IMR-90 (cell line): ENCODE measurements around the gene MPRIP. TPM values are rescaled to one million over a fixed set of nuclear protein-coding genes. Genes with fewer than 3 reads are reported as not detected.
A peak's percentile ranks its signal among the peaks of the same experiment; 100 is the strongest.

Experiments
- ATAC-seq: fragments of 200-7000 bp; cut with Tn5 transposase; 2 replicates; pipeline ENCODE4 v1.9.1; 2020; ENCODE audit warnings: low read depth, mild to moderate bottlenecking, moderate library complexity
- BruUV-seq: library from RNA; stranded (reverse); fragments of 400-500 nt; replicated peaks from 2 replicates; lab custom pipeline; 2021; lab: Mats Ljungman, UMichigan
- CTCF ChIA-PET: fragments of 300-600 bp; formaldehyde crosslinking; extraction: SDS; loops from one replicate; lab custom pipeline; 2021; ENCODE audit warnings: antibody characterized with exemption; lab: Yijun Ruan, JAX
- POLR2A ChIA-PET: fragments of 300-600 bp; sonication (Branson Sonifier 250); formaldehyde crosslinking; loops from one replicate; lab custom pipeline; 2022; ENCODE audit warnings: antibody characterized with exemption; ENCODE audit not compliant: unreplicated experiment; lab: Charles Lee
- DNase-seq: peaks from one replicate; pipeline ENCODE4 v3.0.0; 2013
- H2AFZ ChIP-seq: replicated peaks from 2 replicates; pipeline ENCODE3; 2013; ENCODE audit warnings: low read length, mild to moderate bottlenecking; ENCODE audit not compliant: poor library complexity
- H2AK5ac ChIP-seq: 2 replicates; pipeline ENCODE4 v1.6.1; 2013; ENCODE audit warnings: low read depth, low read length, inconsistent platforms
- H2AK9ac ChIP-seq: replicated peaks from 2 replicates; pipeline ENCODE3; 2013; ENCODE audit warnings: mild to moderate bottlenecking, low read depth, low read length, moderate library complexity; ENCODE audit not compliant: poor library complexity
- H2BK120ac ChIP-seq: 2 replicates; pipeline ENCODE4 v1.6.1; 2013; ENCODE audit warnings: low read depth, low read length, inconsistent platforms
- H2BK15ac ChIP-seq: 3 replicates; pipeline ENCODE4 v1.6.1; 2013; ENCODE audit warnings: low read depth, low read length, inconsistent platforms
- H2BK20ac ChIP-seq: 2 replicates; pipeline ENCODE4 v1.6.1; 2013; ENCODE audit warnings: low read depth, mild to moderate bottlenecking, inconsistent platforms, low read length, moderate library complexity
- H2BK5ac ChIP-seq: 2 replicates; pipeline ENCODE4 v1.6.1; 2013; ENCODE audit warnings: mild to moderate bottlenecking, low read depth, low read length, inconsistent platforms; ENCODE audit not compliant: poor library complexity, severe bottlenecking
- H3K14ac ChIP-seq: replicated peaks from 2 replicates; pipeline ENCODE4 v1.6.1; 2013; ENCODE audit warnings: low read depth, low read length, inconsistent platforms
- H3K18ac ChIP-seq: 2 replicates; pipeline ENCODE4 v1.6.1; 2013; ENCODE audit warnings: low read depth, low read length, control low read depth
- H3K23ac ChIP-seq: 2 replicates; pipeline ENCODE4 v1.6.1; 2013; ENCODE audit warnings: low read depth, low read length, inconsistent platforms
- H3K27ac ChIP-seq: 2 replicates; pipeline ENCODE4 v1.5.1; 2013; ENCODE audit warnings: mild to moderate bottlenecking, control low read depth, low read length; ENCODE audit not compliant: insufficient read depth
- H3K27me3 ChIP-seq: 2 replicates; pipeline ENCODE4 v1.6.1; 2013; ENCODE audit warnings: low read length; ENCODE audit not compliant: control insufficient read depth, insufficient read depth
- H3K36me3 ChIP-seq: 2 replicates; pipeline ENCODE4 v1.6.1; 2013; ENCODE audit warnings: low read length, mixed read lengths; ENCODE audit not compliant: control insufficient read depth, insufficient read depth
- H3K4ac ChIP-seq: 2 replicates; pipeline ENCODE4 v1.6.1; 2013; ENCODE audit warnings: low read depth, low read length, inconsistent platforms
- H3K4me1 ChIP-seq: 2 replicates; pipeline ENCODE4 v1.6.1; 2013; ENCODE audit warnings: low read length, mixed read lengths; ENCODE audit not compliant: control insufficient read depth, insufficient read depth
- H3K4me2 ChIP-seq: 2 replicates; pipeline ENCODE4 v1.6.1; 2013; ENCODE audit warnings: low read depth, mild to moderate bottlenecking, control low read depth, low read length, moderate library complexity
- H3K4me3 ChIP-seq: 2 replicates; pipeline ENCODE4 v1.5.1; 2013; ENCODE audit warnings: low read depth, mild to moderate bottlenecking, control low read depth, low read length, moderate library complexity; ENCODE audit not compliant: insufficient read depth
- H3K56ac ChIP-seq: 2 replicates; pipeline ENCODE4 v1.6.1; 2013; ENCODE audit warnings: low read length, inconsistent platforms; ENCODE audit not compliant: insufficient read depth; ENCODE audit errors: extremely low read depth
- H3K79me1 ChIP-seq, 2 experiments: 2 replicates each; pipeline ENCODE4 v1.6.1; 2013; ENCODE audit warnings: low read length in 2 of 2, inconsistent platforms in 1 of 2, low read depth in 1 of 2
- H3K9ac ChIP-seq: 2 replicates; pipeline ENCODE4 v1.6.1; 2013; ENCODE audit warnings: low read depth, low read length, control low read depth
- H3K9me1 ChIP-seq: 2 replicates; pipeline ENCODE4 v1.6.1; 2013; ENCODE audit warnings: low read length, inconsistent platforms; ENCODE audit not compliant: insufficient read depth
- H3K9me3 ChIP-seq: 2 replicates; pipeline ENCODE4 v1.6.1; 2013; ENCODE audit warnings: low read length; ENCODE audit not compliant: control insufficient read depth, insufficient read depth
- H4K20me1 ChIP-seq: 2 replicates; pipeline ENCODE4 v1.6.1; 2013; ENCODE audit warnings: low read length, inconsistent platforms; ENCODE audit not compliant: insufficient read depth
- H4K5ac ChIP-seq: 2 replicates; pipeline ENCODE4 v1.6.1; 2013; ENCODE audit warnings: mild to moderate bottlenecking, low read depth, low read length, control low read depth
- H4K8ac ChIP-seq, 2 experiments: 2 replicates each; pipeline ENCODE4 v1.6.1; 2013; ENCODE audit warnings: low read depth in 2 of 2, low read length in 2 of 2, control low read depth in 1 of 2, inconsistent platforms in 1 of 2
- H4K91ac ChIP-seq: 2 replicates; pipeline ENCODE4 v1.6.1; 2013; ENCODE audit warnings: low read depth, low read length, inconsistent platforms; ENCODE audit not compliant: insufficient read depth
- BHLHE40 ChIP-seq: fragments of 150-350 bp; IDR thresholded peaks from 2 replicates; pipeline ENCODE4 v1.6.1; 2016; ENCODE audit warnings: mild to moderate bottlenecking, low read depth, low read length
- CEBPB ChIP-seq: IDR thresholded peaks from 2 replicates; pipeline ENCODE4 v1.6.1; 2012; ENCODE audit warnings: low read depth, low read length, improper control_type of control experiment
- CHD1 ChIP-seq: IDR thresholded peaks from 2 replicates; pipeline ENCODE4 v1.6.1; 2012; ENCODE audit warnings: low read depth, low read length, improper control_type of control experiment
- FOS ChIP-seq: fragments of 150-350 bp; IDR thresholded peaks from 2 replicates; pipeline ENCODE4 v1.6.1; 2016; ENCODE audit warnings: low read depth, low read length
- MAFK ChIP-seq: IDR thresholded peaks from 2 replicates; pipeline ENCODE4 v1.6.1; 2012; ENCODE audit warnings: low read depth, low read length, improper control_type of control experiment
- MAZ ChIP-seq: IDR thresholded peaks from 2 replicates; pipeline ENCODE4 v1.6.1; 2012; ENCODE audit warnings: low read depth, mild to moderate bottlenecking, low read length, improper control_type of control experiment, moderate library complexity, borderline replicate concordance
- MXI1 ChIP-seq: IDR thresholded peaks from 2 replicates; pipeline ENCODE4 v1.6.1; 2012; ENCODE audit warnings: low read depth, mild to moderate bottlenecking, low read length, moderate library complexity, borderline replicate concordance
- NFE2L2 ChIP-seq: fragments of 150-350 bp; IDR thresholded peaks from 2 replicates; pipeline ENCODE4 v1.6.1; 2016; ENCODE audit warnings: low read depth, mild to moderate bottlenecking, low read length
- POLR2A ChIP-seq: IDR thresholded peaks from 2 replicates; pipeline ENCODE4 v1.6.1; 2012; ENCODE audit warnings: mild to moderate bottlenecking, low read depth, low read length
- RAD21 ChIP-seq: IDR thresholded peaks from 2 replicates; pipeline ENCODE4 v1.6.1; 2012; ENCODE audit warnings: low read length, improper control_type of control experiment
- RCOR1 ChIP-seq: IDR thresholded peaks from 2 replicates; pipeline ENCODE4 v1.6.1; 2012; ENCODE audit warnings: mild to moderate bottlenecking, low read length, improper control_type of control experiment; ENCODE audit not compliant: insufficient replicate concordance
- RFX5 ChIP-seq: IDR thresholded peaks from 2 replicates; pipeline ENCODE4 v1.8.0; 2012; ENCODE audit warnings: low read depth, mild to moderate bottlenecking, low read length, moderate library complexity
- SMC3 ChIP-seq: fragments of 150-350 bp; IDR thresholded peaks from 2 replicates; pipeline ENCODE4 v1.6.1; 2016; ENCODE audit warnings: low read depth, mild to moderate bottlenecking, antibody characterized with exemption, low read length, moderate library complexity
- WGBS, 2 experiments: methylation state at CpG; one replicate each; pipeline versions ENCODE4 v1.1.5 to v1.1.7; 2013; ENCODE audit warnings: missing lambda C conversion rate in 2 of 2; ENCODE audit not compliant: insufficient read length in 1 of 2; ENCODE audit errors: extremely low coverage in 2 of 2; 5-methylcytosine and 5-hydroxymethylcytosine counted together
- dilution Hi-C: fragments of 300-500 bp; cut with HindIII; formaldehyde crosslinking; loops from one replicate; pipeline ENCODE4 v1.14.3; 2018; ENCODE audit warnings: low sequenced_read_pairs; ENCODE audit not compliant: unreplicated experiment
- in situ Hi-C: fragments of 300-500 bp; cut with MboI; formaldehyde crosslinking; loops from 3 replicates; pipeline ENCODE4 v1.14.3; 2019; ENCODE audit warnings: low sequenced_read_pairs, inconsistent platforms, mixed read lengths
- intact Hi-C: fragments of 100-400 bp; cut with micrococcal nuclease; formaldehyde crosslinking; loops from 2 replicates; pipeline ENCODE4 v1.10.0; 2022
- polyA plus RNA-seq, 3 experiments: library from polyadenylated mRNA; depleted of rRNA; stranded (reverse); fragments of >200 nt; gene quantifications; 2 replicates each; pipeline ENCODE4 v1.2.3, GENCODE V29; 2012; ENCODE audit warnings: low replicate concordance in 1 of 3
- total RNA-seq: library from RNA; depleted of rRNA; stranded (reverse); fragments of >200 nt; gene quantifications from 2 replicates; pipeline ENCODE4 v1.2.3, GENCODE V29; 2012
- TF ChIP-seq, protein P1 (sequence below): fragments of 150-350 bp; IDR thresholded peaks from 2 replicates; pipeline ENCODE4 v1.6.1; 2017; ENCODE audit warnings: mild to moderate bottlenecking, antibody characterized with exemption, low read length, low read depth

The MPRIP gene
- total and polyA plus RNA-seq, 2 of the 4 experiments (the other 2 are of a cell fraction) = 111 to 149 TPM

DNA sequence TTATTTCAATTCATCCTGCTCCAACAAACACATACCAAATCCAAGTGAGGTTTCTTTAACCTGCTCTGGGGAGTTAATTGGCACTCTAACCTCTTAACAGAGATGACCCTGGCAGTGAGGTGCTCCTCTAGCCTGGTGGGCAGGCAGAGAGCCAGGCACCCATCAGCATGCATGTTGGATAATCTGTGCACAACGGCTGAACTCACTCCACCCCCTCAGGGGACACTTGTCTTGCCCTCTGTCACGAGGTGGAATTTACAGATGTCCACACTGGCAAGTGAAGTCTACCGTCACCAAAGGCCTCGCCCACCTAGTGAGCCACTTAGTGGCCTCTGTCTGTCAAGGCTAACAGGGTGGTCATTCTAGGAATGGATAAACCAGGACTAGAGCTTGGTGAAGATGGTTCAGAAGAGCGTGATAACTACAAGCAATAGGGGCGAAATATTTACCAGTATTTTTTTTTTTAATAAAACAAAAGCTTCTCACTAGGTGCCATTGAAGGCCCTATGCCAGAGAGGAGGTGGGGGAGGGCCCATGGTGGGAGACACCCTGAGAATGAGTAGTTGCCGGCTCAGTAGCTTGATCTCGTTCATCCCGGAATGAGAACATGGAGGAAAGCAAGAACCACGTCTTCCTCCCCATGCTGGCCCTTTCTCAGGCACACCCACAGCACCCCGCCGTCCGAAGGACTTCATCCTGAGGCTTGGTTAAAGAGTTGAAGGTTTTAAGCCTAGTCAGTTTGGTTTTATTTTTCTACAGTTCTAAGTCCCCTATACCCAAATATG, 138.7 kb downstream of the MPRIP start:
- H3K14ac ChIP-seq = no peak overlapping the region
- H3K4ac ChIP-seq = no peak overlapping the region
- no peak overlapping the region for H2AK5ac ChIP-seq
- no peak overlapping the region for H3K4me3 ChIP-seq
- CTCF ChIA-PET = no interaction called here
- WGBS, 2 experiments = no CpG with 5 or more reads among the region's 13 CpGs
- H3K9me3 ChIP-seq = no peaks in the 10 kb centered on the region
- intact Hi-C loops = no loop called here
- no peak overlapping the region for H2BK120ac ChIP-seq
- no peak overlapping the region for H3K56ac ChIP-seq
- H3K18ac ChIP-seq = no peak overlapping the region
- no peak overlapping the region for H3K23ac ChIP-seq
- no peak overlapping the region for H4K5ac ChIP-seq
- no peak overlapping the region for H2AFZ ChIP-seq
- H2AK9ac ChIP-seq = peak overlapping the region; percentile 10
- H2BK20ac ChIP-seq = no peak overlapping the region
- H3K79me1 ChIP-seq = peaks cover 0 to 12% of the 10 kb centered on the region in 2 experiments; a peak in 3 of 4 replicates
- no peaks in the 10 kb centered on the region for H3K4me1 ChIP-seq
- H2BK5ac ChIP-seq = no peak overlapping the region
- H3K4me2 ChIP-seq = no peak overlapping the region
- BruUV-seq = no TSS peak
- no peaks in the 10 kb centered on the region for H3K27me3 ChIP-seq
- in situ Hi-C loops = no loop called here
- H3K36me3 ChIP-seq = peaks cover 64% of the 10 kb centered on the region
- H3K27ac ChIP-seq = no peak overlapping the region
- POLR2A ChIA-PET = no interaction called here
- H3K9me1 ChIP-seq = peaks cover 6% of the 10 kb centered on the region
- dilution Hi-C loops = no loop called here
- no peak overlapping the region for H3K9ac ChIP-seq
- H2BK15ac ChIP-seq = no peak overlapping the region
- TF ChIP-seq, protein P1, sequence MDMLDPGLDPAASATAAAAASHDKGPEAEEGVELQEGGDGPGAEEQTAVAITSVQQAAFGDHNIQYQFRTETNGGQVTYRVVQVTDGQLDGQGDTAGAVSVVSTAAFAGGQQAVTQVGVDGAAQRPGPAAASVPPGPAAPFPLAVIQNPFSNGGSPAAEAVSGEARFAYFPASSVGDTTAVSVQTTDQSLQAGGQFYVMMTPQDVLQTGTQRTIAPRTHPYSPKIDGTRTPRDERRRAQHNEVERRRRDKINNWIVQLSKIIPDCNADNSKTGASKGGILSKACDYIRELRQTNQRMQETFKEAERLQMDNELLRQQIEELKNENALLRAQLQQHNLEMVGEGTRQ = no peak
- no peak for TF ChIP-seq NFE2L2
- TF ChIP-seq FOS = no peak
- TF ChIP-seq MAFK = no peak
- TF ChIP-seq SMC3 = no peak
- TF ChIP-seq RFX5 = no peak
- no peak for TF ChIP-seq CEBPB
- TF ChIP-seq POLR2A = no peak
- TF ChIP-seq MXI1 = no peak
- TF ChIP-seq RAD21 = no peak
- TF ChIP-seq RCOR1 = no peak
- no peak for TF ChIP-seq BHLHE40
- no peak for TF ChIP-seq CHD1
- no peak for TF ChIP-seq MAZ
- H4K20me1 ChIP-seq = no peaks in the 10 kb centered on the region
- no peak overlapping the region for H4K8ac ChIP-seq
- ATAC-seq = no peak
- no peak for DNase-seq
- H4K91ac ChIP-seq = no peak overlapping the region
